ENCODE data around the gene PARD3B. TPM values are rescaled to one million over a fixed set of nuclear protein-coding genes. Genes with fewer than 3 reads are reported as not detected.

The PARD3B gene
- total RNA-seq, 1 experiment from 2014 or later, result 7.6 TPM

DNA sequence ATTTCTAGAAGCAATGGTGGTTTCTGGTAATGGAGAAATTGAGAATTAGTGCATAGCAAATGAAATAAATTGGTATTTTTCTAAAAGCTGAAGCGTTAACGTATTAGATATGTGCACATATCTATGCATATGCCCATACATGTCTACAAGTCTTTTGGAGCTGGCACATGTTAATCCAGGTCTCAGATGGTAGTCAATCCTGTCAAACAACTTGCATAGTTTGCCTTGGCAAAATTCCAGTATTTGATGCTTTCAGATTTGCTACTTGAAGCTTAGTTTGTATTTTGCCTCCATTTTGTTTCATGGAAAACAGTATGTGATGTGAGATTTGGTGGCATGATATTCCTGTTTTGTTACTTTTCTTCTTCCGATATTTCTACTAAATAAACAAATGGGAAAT is 304.6 kb downstream of the PARD3B start:
- no TSS peak for BruUV-seq (replicated peaks)
- Histone ChIP-seq H3K79me2 (ENCODE audit: low read depth) (no peaks in the 10 kb centered on the region), H3K4me1 (replicated peaks; ENCODE audit: insufficient read depth) (peaks cover 7% of the 10 kb centered on the region), H3K27ac (no peak overlapping the region), H3K9me3 (ENCODE audit: insufficient read depth, low read depth) (no peaks in the 10 kb centered on the region), H3K27me3 (ENCODE audit: insufficient read depth, low read depth) (no peaks in the 10 kb centered on the region), H3F3A (ENCODE audit: insufficient read depth, low read depth) (no peaks in the 10 kb centered on the region), H3K4me3 (no peak overlapping the region), H4K20me1 (ENCODE audit: insufficient read depth) (no peaks in the 10 kb centered on the region), H3K36me3 (ENCODE audit: low read depth) (no peaks in the 10 kb centered on the region), H3K9me2 (ENCODE audit: insufficient read depth) (no peaks in the 10 kb centered on the region), H2AFZ (no peak overlapping the region), H3K4me2 (no peak overlapping the region)
- CTCF ChIA-PET, result no interaction called here
- peak; percentile 3 to 36 for DNase-seq
- TF ChIP-seq, protein P1, sequence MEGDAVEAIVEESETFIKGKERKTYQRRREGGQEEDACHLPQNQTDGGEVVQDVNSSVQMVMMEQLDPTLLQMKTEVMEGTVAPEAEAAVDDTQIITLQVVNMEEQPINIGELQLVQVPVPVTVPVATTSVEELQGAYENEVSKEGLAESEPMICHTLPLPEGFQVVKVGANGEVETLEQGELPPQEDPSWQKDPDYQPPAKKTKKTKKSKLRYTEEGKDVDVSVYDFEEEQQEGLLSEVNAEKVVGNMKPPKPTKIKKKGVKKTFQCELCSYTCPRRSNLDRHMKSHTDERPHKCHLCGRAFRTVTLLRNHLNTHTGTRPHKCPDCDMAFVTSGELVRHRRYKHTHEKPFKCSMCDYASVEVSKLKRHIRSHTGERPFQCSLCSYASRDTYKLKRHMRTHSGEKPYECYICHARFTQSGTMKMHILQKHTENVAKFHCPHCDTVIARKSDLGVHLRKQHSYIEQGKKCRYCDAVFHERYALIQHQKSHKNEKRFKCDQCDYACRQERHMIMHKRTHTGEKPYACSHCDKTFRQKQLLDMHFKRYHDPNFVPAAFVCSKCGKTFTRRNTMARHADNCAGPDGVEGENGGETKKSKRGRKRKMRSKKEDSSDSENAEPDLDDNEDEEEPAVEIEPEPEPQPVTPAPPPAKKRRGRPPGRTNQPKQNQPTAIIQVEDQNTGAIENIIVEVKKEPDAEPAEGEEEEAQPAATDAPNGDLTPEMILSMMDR (conservative IDR thresholded peaks at IDR 0.05), result no peak
- no peak for TF ChIP-seq EZH2 (IDR thresholded peaks at IDR 0.05; ENCODE audit: low read depth)
- intact Hi-C loops (cut with micrococcal nuclease; ENCODE audit: unreplicated experiment), result no loop called here
- POLR2A ChIA-PET (ENCODE audit: unreplicated experiment), result no interaction called here

DNA sequence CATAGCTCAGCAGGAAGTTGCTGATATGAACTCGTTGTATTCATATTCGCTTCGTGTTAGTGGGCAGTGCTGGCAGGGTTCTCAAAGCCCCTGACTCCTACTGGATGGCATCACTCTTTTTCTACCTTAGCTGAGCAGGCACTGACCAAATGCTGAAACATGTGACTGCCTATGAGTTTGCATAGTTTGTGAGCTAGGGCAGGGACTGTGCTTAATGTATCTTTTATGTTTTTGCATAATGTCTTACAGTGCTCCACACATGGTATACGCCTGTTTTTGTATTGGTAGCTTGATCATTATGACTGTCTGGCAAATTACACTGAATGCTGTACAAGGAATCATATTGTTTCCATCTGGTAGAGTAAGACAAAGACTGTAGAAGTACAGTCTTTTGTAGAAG is 305.3 kb downstream of the PARD3B start:
- Histone ChIP-seq H2AFZ (no peak overlapping the region), H4K20me1 (ENCODE audit: insufficient read depth) (no peaks in the 10 kb centered on the region), H3K79me2 (ENCODE audit: low read depth) (no peaks in the 10 kb centered on the region), H3K4me1 (replicated peaks; ENCODE audit: insufficient read depth) (peaks cover 7% of the 10 kb centered on the region), H3F3A (ENCODE audit: insufficient read depth, low read depth) (no peaks in the 10 kb centered on the region), H3K36me3 (ENCODE audit: low read depth) (no peaks in the 10 kb centered on the region), H3K4me2 (no peak overlapping the region), H3K27me3 (ENCODE audit: insufficient read depth, low read depth) (no peaks in the 10 kb centered on the region), H3K4me3 (no peak overlapping the region), H3K9me2 (ENCODE audit: insufficient read depth) (no peaks in the 10 kb centered on the region), H3K9me3 (ENCODE audit: insufficient read depth, low read depth) (no peaks in the 10 kb centered on the region), H3K27ac (no peak overlapping the region)
- ChIA-PET POLR2A (ENCODE audit: unreplicated experiment) (interaction anchor here (0.6 kb wide), 1 partner anchor 533 kb away, joined by 3 read pairs; no protein-coding TSS in a partner anchor), CTCF (no interaction called here)
- intact Hi-C loops (cut with micrococcal nuclease; ENCODE audit: unreplicated experiment), result no loop called here
- no peak for TF ChIP-seq EZH2 (IDR thresholded peaks at IDR 0.05; ENCODE audit: low read depth)
- TF ChIP-seq, protein P1 (conservative IDR thresholded peaks at IDR 0.05), result no peak
- no TSS peak for BruUV-seq (replicated peaks)
- DNase-seq, result no peak

DNA sequence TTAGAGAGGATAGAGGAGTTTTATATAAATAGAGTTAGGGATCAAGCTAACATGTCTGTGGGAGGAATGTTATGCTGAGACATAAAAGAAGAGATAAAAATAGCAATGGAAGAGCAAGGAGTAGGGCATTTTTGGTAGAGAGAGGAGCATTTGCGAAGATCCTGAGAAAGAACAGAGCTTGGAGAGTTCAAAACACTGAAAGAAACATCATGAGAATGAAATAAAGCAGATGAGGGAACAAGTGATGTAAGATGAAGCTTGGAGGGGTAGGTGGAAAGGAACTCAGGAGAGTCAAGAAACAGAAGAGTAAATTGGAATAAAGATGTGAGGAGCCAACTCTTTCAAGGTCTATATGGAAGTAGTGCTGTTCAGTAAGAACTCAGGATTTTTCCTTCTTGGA is 308.6 kb downstream of the PARD3B start:
- CTCF ChIA-PET, result no interaction called here
- POLR2A ChIA-PET (ENCODE audit: unreplicated experiment), result no interaction called here
- Histone ChIP-seq H3K4me3 (no peak overlapping the region), H4K20me1 (ENCODE audit: insufficient read depth) (no peaks in the 10 kb centered on the region), H3F3A (ENCODE audit: insufficient read depth, low read depth) (no peaks in the 10 kb centered on the region), H3K27me3 (ENCODE audit: insufficient read depth, low read depth) (no peaks in the 10 kb centered on the region), H3K4me2 (no peak overlapping the region), H3K79me2 (ENCODE audit: low read depth) (no peaks in the 10 kb centered on the region), H3K27ac (no peak overlapping the region), H2AFZ (no peak overlapping the region), H3K9me3 (ENCODE audit: insufficient read depth, low read depth) (no peaks in the 10 kb centered on the region), H3K9me2 (ENCODE audit: insufficient read depth) (no peaks in the 10 kb centered on the region), H3K4me1 (replicated peaks; ENCODE audit: insufficient read depth) (peaks cover 7% of the 10 kb centered on the region), H3K36me3 (ENCODE audit: low read depth) (no peaks in the 10 kb centered on the region)
- TF ChIP-seq EZH2 (IDR thresholded peaks at IDR 0.05; ENCODE audit: low read depth), result no peak
- TF ChIP-seq, protein P1 (conservative IDR thresholded peaks at IDR 0.05), result no peak
- DNase-seq, result no peak
- BruUV-seq (replicated peaks), result no TSS peak
- intact Hi-C loops (cut with micrococcal nuclease; ENCODE audit: unreplicated experiment), result no loop called here

Measured in PC-9 (cell line).